OCI-LY3 (cell line): Measurements from ENCODE around the gene KNL1.

ENCODE experiments used
- H2AFZ ChIP-seq: fragments of 200-600, 300-600 bp; shearing (Covaris generic); 2 replicates; pipeline ENCODE4 v1.6.0; 2014; ENCODE audit warnings: antibody characterized with exemption, low read depth, low read length
- H3K27ac ChIP-seq: fragments of 200-600, 300-600 bp; sonication (generic); 2 replicates; pipeline ENCODE4 v1.5.1; 2014; ENCODE audit warnings: mild to moderate bottlenecking, low read length, moderate library complexity, mixed read lengths
- H3K27me3 ChIP-seq: fragments of 200-600, 300-600 bp; sonication (generic); 2 replicates; pipeline ENCODE4 v1.6.1; 2014; ENCODE audit warnings: low read depth, low read length, mixed read lengths
- H3K36me3 ChIP-seq: fragments of 200-600, 300-600 bp; sonication (generic); replicated peaks from 2 replicates; pipeline ENCODE3; 2014; ENCODE audit warnings: low read depth, low read length, mixed read lengths
- H3K4me1 ChIP-seq: fragments of 300-600, 200-600 bp; sonication (generic); 2 replicates; pipeline ENCODE4 v1.6.1; 2014; ENCODE audit warnings: low read length, mixed read lengths
- H3K4me2 ChIP-seq: fragments of 200-600, 300-600 bp; sonication (generic); 2 replicates; pipeline ENCODE4 v1.6.1; 2014; ENCODE audit warnings: low read length, mixed read lengths
- H3K4me3 ChIP-seq: fragments of 300-600, 200-600 bp; sonication (generic); 2 replicates; pipeline ENCODE4 v1.5.1; 2014; ENCODE audit warnings: antibody characterized with exemption, mild to moderate bottlenecking, low read length, moderate library complexity
- H3K79me2 ChIP-seq: fragments of 300-600, 200-600 bp; shearing (Covaris generic); 2 replicates; pipeline ENCODE4 v1.6.1; 2014; ENCODE audit warnings: mild to moderate bottlenecking, low read length, mixed read lengths
- H3K9ac ChIP-seq: fragments of 300-600, 200-600 bp; shearing (Covaris generic); 2 replicates; pipeline ENCODE4 v1.6.0; 2014; ENCODE audit warnings: mild to moderate bottlenecking, low read length, moderate library complexity
- H3K9me3 ChIP-seq: fragments of 200-600, 300-600 bp; shearing (Covaris generic); 2 replicates; pipeline ENCODE4 v1.6.1; 2014; ENCODE audit warnings: low read length, mixed read lengths; ENCODE audit not compliant: insufficient read depth
- H4K20me1 ChIP-seq: fragments of 200-600, 300-600 bp; sonication (generic); 2 replicates; pipeline ENCODE4 v1.6.1; 2016; ENCODE audit warnings: low read length, mixed read lengths; ENCODE audit not compliant: insufficient read depth
- EZH2phosphoT487 ChIP-seq: fragments of 200-600 bp; shearing (Covaris generic); IDR thresholded peaks from 2 replicates; pipeline ENCODE4 v1.6.1; 2018; ENCODE audit warnings: antibody characterized with exemption, mixed run types, low read depth
- TF ChIP-seq, protein P1 (sequence below): fragments of 200-600, 300-600 bp; sonication (generic); IDR thresholded peaks from 2 replicates; pipeline ENCODE4 v1.5.1; 2014; ENCODE audit warnings: antibody characterized with exemption, low read length, low read depth

The KNL1 gene

DNA sequence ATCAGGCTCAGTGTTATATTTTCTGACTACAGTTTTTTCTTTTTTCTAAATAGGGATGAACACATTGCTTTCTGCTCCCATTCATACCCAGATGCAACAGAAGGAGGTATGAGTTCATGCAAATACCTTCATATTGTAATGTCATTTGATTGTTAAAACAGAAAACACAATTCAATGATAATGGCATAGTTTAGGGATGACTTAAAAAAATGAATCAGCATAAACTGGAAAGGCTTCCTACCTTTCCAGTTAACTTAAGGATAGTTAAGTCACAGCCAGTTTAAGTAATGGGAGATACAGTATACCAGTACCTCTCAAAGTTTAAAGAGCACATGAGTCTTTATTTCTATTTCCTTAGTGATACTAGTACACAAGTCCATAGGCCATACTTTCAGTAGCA lies 24.9 kb downstream of the KNL1 start:
- Histone ChIP-seq H3K9ac (no peak overlapping the region), H3K4me3 (no peak overlapping the region), H3K4me2 (no peak overlapping the region), H4K20me1 (no peaks in the 10 kb centered on the region), H3K79me2 (no peaks in the 10 kb centered on the region), H3K9me3 (no peaks in the 10 kb centered on the region), H3K27me3 (no peaks in the 10 kb centered on the region), H3K27ac (no peak overlapping the region), H3K36me3 (peaks cover 18% of the 10 kb centered on the region), H3K4me1 (no peaks in the 10 kb centered on the region), H2AFZ (no peak overlapping the region)
- TF ChIP-seq, protein P1, sequence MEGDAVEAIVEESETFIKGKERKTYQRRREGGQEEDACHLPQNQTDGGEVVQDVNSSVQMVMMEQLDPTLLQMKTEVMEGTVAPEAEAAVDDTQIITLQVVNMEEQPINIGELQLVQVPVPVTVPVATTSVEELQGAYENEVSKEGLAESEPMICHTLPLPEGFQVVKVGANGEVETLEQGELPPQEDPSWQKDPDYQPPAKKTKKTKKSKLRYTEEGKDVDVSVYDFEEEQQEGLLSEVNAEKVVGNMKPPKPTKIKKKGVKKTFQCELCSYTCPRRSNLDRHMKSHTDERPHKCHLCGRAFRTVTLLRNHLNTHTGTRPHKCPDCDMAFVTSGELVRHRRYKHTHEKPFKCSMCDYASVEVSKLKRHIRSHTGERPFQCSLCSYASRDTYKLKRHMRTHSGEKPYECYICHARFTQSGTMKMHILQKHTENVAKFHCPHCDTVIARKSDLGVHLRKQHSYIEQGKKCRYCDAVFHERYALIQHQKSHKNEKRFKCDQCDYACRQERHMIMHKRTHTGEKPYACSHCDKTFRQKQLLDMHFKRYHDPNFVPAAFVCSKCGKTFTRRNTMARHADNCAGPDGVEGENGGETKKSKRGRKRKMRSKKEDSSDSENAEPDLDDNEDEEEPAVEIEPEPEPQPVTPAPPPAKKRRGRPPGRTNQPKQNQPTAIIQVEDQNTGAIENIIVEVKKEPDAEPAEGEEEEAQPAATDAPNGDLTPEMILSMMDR = no peak
- TF ChIP-seq EZH2phosphoT487 = no peak

- Histone ChIP-seq H3K36me3 (peaks cover 18% of the 10 kb centered on the region), H2AFZ (no peak overlapping the region), H3K79me2 (no peaks in the 10 kb centered on the region), H3K4me3 (no peak overlapping the region), H3K27me3 (no peaks in the 10 kb centered on the region), H3K4me1 (no peaks in the 10 kb centered on the region), H3K4me2 (no peak overlapping the region), H3K9ac (no peak overlapping the region), H3K27ac (no peak overlapping the region), H3K9me3 (no peaks in the 10 kb centered on the region), H4K20me1 (no peaks in the 10 kb centered on the region)
- no peak for TF ChIP-seq EZH2phosphoT487
- TF ChIP-seq, protein P1 = no peak
Measured at GRCh38 chr15:40623361-40623760, 29.3 kb downstream of the KNL1 start.

DNA sequence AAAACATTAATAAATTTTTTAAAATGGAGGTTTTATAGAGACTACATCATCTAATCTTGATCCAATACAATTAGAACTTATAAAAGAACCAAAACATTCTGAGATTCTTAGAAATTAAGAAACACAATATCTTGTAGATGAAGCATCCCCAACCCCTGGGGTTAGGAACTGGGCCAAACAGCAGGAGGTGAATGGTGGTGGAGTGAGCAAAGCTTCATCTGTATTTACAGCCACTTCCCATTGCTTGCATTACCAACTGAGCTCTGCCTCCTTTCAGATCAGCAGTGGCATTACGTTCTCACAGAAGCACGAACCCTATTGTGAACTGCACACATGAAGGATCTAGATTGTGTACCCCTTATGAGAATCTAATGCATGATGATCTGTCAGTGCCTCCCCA lies 36.3 kb downstream of the KNL1 start:
- peaks cover 3% of the 10 kb centered on the region for H3K36me3 ChIP-seq
- no peak for TF ChIP-seq EZH2phosphoT487
- TF ChIP-seq, protein P1 = no peak

DNA sequence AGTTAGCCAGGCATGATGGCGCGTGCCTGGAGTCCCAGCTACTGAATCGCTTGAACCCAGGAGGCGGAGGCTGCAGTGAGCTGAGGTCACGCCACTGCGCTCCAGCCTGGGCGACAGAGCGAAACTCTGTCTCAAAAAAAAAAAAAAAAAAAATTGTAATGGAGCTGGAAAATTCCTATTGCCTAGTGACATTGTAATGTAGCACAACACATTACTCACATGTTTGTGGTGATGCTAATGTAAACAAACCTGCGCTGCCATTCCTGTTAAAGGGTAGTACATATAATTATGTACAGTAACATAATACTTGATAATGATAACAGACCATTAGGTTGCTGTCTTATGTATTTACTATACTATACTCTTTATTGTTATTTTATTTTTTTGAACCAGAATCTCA lies 39.1 kb downstream of the KNL1 start:
- no peak overlapping the region for H3K4me3 ChIP-seq
- H3K27me3 ChIP-seq = no peaks in the 10 kb centered on the region
- H3K4me1 ChIP-seq = no peaks in the 10 kb centered on the region
- no peaks in the 10 kb centered on the region for H3K9me3 ChIP-seq
- H2AFZ ChIP-seq = no peak overlapping the region
- TF ChIP-seq EZH2phosphoT487 = no peak
- TF ChIP-seq, protein P1 = no peak
- H3K27ac ChIP-seq = no peak overlapping the region
- peaks cover 6% of the 10 kb centered on the region for H3K36me3 ChIP-seq
- H3K79me2 ChIP-seq = no peaks in the 10 kb centered on the region
- no peak overlapping the region for H3K4me2 ChIP-seq
- no peaks in the 10 kb centered on the region for H4K20me1 ChIP-seq
- H3K9ac ChIP-seq = no peak overlapping the region

More for the DNA sequence above, 36.3 kb downstream of the KNL1 start:
- Histone ChIP-seq H3K4me2 (no peak overlapping the region), H3K4me3 (no peak overlapping the region), H3K9ac (no peak overlapping the region), H2AFZ (no peak overlapping the region), H3K27ac (no peak overlapping the region), H3K79me2 (no peaks in the 10 kb centered on the region), H3K27me3 (no peaks in the 10 kb centered on the region), H3K9me3 (no peaks in the 10 kb centered on the region), H4K20me1 (no peaks in the 10 kb centered on the region), H3K4me1 (no peaks in the 10 kb centered on the region)
